Ascending aorta (tissue), 2 donors: ENCODE data around the gene GAPT. TPM values are rescaled to one million over a fixed set of nuclear protein-coding genes. Genes with fewer than 3 reads are reported as not detected.

Experiments used
- DNase-seq, 2 donors: peaks; one replicate each; pipeline ENCODE4 v3.0.0-alpha.2; 2019; ENCODE audit warnings: low spot score in 2 of 2
- H3K27ac ChIP-seq, 2 donors: fragments of 200-600 bp; sonication (generic); one replicate each; pipeline ENCODE4 v1.5.1; 2016 to 2017; ENCODE audit warnings: mild to moderate bottlenecking in 1 of 2
- H3K27me3 ChIP-seq: fragments of 200-600 bp; sonication (generic); one replicate; pipeline ENCODE4 v1.5.1; 2017
- H3K36me3 ChIP-seq, 2 donors: fragments of 200-600 bp; sonication (generic); one replicate each; pipeline ENCODE4 v1.5.1; 2016
- H3K4me1 ChIP-seq, 2 donors: fragments of 200-600 bp; sonication (generic); one replicate each; pipeline ENCODE4 v1.5.1; 2016 to 2017; ENCODE audit warnings: mild to moderate bottlenecking in 1 of 2
- H3K4me3 ChIP-seq, 2 donors: fragments of 200-600 bp; sonication (generic); one replicate each; pipeline ENCODE4 v1.5.1; 2016 to 2017; ENCODE audit warnings: mild to moderate bottlenecking in 1 of 2
- H3K9me3 ChIP-seq, 2 donors: fragments of 200-600 bp; sonication (generic); one replicate each; pipeline ENCODE4 v1.5.1; 2016
- CTCF ChIP-seq, 3 experiments: fragments of 200-600 bp in 2 of 3; fragments of 450-650 bp in 1 of 3; sonication (generic) in 2 of 3; IDR thresholded peaks; one replicate each; pipeline ENCODE4 v1.5.1; 2016 to 2019; ENCODE audit warnings: antibody characterized with exemption in 3 of 3, mild to moderate bottlenecking in 1 of 3, moderate library complexity in 1 of 3
- intact Hi-C: fragments of 100-400 bp; cut with DNase I; formaldehyde crosslinking; loops from one replicate; pipeline ENCODE4 v1.15.1; 2023
- total RNA-seq: library from RNA; depleted of rRNA; stranded (reverse); fragments of >200 nt; gene quantifications from one replicate; pipeline ENCODE4 v1.1.0, GENCODE V29; 2016

GAPT gene
- total RNA-seq, 1 donor from 2014 or later, result not detected

- no peak for TF ChIP-seq CTCF (IDR thresholded peaks at IDR 0.05)
- H3K27me3 ChIP-seq, result no peaks in the 10 kb centered on the region
- intact Hi-C loops, result no loop called here
- H3K4me1 ChIP-seq, result no peaks in the 10 kb centered on the region
- no peaks in the 10 kb centered on the region for H3K36me3 ChIP-seq
- no peak for DNase-seq
- no peak overlapping the region for H3K27ac ChIP-seq
- H3K9me3 ChIP-seq, result no peaks in the 10 kb centered on the region
- no peak overlapping the region for H3K4me3 ChIP-seq
These were observed 4.9 kb upstream of the GAPT start for GRCh38 chr5:58486290-58486689.

GRCh38 chr5:58490402-58491050 is 709 bp upstream of the GAPT start:
- H3K9me3 ChIP-seq, result no peaks in the 10 kb centered on the region
- no peak for DNase-seq
- H3K27me3 ChIP-seq, result no peaks in the 10 kb centered on the region
- H3K27ac ChIP-seq, result no peak overlapping the region
- no peaks in the 10 kb centered on the region for H3K4me1 ChIP-seq
- no peak overlapping the region for H3K4me3 ChIP-seq
- no peaks in the 10 kb centered on the region for H3K36me3 ChIP-seq
- intact Hi-C loops, result no loop called here
- TF ChIP-seq CTCF (IDR thresholded peaks at IDR 0.05), result no peak

- DNase-seq, result no peak
- no peaks in the 10 kb centered on the region for H3K4me1 ChIP-seq
- no peak overlapping the region for H3K27ac ChIP-seq
- no peaks in the 10 kb centered on the region for H3K36me3 ChIP-seq
- no peaks in the 10 kb centered on the region for H3K27me3 ChIP-seq
- no peak for TF ChIP-seq CTCF (IDR thresholded peaks at IDR 0.05)
- H3K4me3 ChIP-seq, result no peak overlapping the region
- intact Hi-C loops, result no loop called here
- H3K9me3 ChIP-seq, result no peaks in the 10 kb centered on the region
These were observed 1.9 kb downstream of the GAPT start for GRCh38 chr5:58493141-58493540.

GRCh38 chr5:58496488-58496887 is 5.3 kb downstream of the GAPT start:
- Histone ChIP-seq H3K4me3 (no peak overlapping the region), H3K27me3 (no peaks in the 10 kb centered on the region), H3K9me3 (no peaks in the 10 kb centered on the region), H3K36me3 (no peaks in the 10 kb centered on the region), H3K4me1 (no peaks in the 10 kb centered on the region), H3K27ac (no peak overlapping the region)
- DNase-seq, result no peak
- no peak for TF ChIP-seq CTCF (IDR thresholded peaks at IDR 0.05)
- intact Hi-C loops, result no loop called here

- H3K27ac ChIP-seq, result no peak overlapping the region
- no peaks in the 10 kb centered on the region for H3K27me3 ChIP-seq
- no peaks in the 10 kb centered on the region for H3K36me3 ChIP-seq
- intact Hi-C loops, result no loop called here
- TF ChIP-seq CTCF (IDR thresholded peaks at IDR 0.05), result no peak
- DNase-seq, result no peak
- H3K9me3 ChIP-seq, result no peaks in the 10 kb centered on the region
- no peaks in the 10 kb centered on the region for H3K4me1 ChIP-seq
- no peak overlapping the region for H3K4me3 ChIP-seq
These were observed 6.2 kb downstream of the GAPT start for GRCh38 chr5:58497386-58497785.

- Histone ChIP-seq H3K36me3 (no peaks in the 10 kb centered on the region), H3K27me3 (no peaks in the 10 kb centered on the region), H3K27ac (no peak overlapping the region), H3K4me3 (no peak overlapping the region), H3K4me1 (no peaks in the 10 kb centered on the region), H3K9me3 (no peaks in the 10 kb centered on the region)
- no peak for TF ChIP-seq CTCF (IDR thresholded peaks at IDR 0.05)
- no peak for DNase-seq
- intact Hi-C loops, result no loop called here
These were observed 6.7 kb downstream of the GAPT start for GRCh38 chr5:58497921-58498320.
